ENCODE measurements around the gene DPP9. TPM values are rescaled to one million over a fixed set of nuclear protein-coding genes. Genes with fewer than 3 reads are reported as not detected.

The DPP9 gene
- total and polyA plus RNA-seq, 2 of the 8 experiments (the other 6 are each of a cell fraction or from before 2014, with no cell fraction given) = 11.6 to 40.7 TPM

- Histone ChIP-seq H4K5ac (ENCODE audit: insufficient read length, low read depth, low read length) (no peak overlapping the region), H3K79me1 (ENCODE audit: low read depth, low read length) (no peaks in the 10 kb centered on the region; the same call in 1 of the 2 replicates), H3K18ac (ENCODE audit: extremely low read depth, low read length) (no peak overlapping the region), H3K56ac (replicated peaks; ENCODE audit: insufficient read length, low read depth, low read length) (no peak overlapping the region), H2AFZ (ENCODE audit: low read length) (no peak overlapping the region), H3K4ac (replicated peaks; ENCODE audit: insufficient read length, low read depth, low read length) (no peak overlapping the region), H3K4me3 (ENCODE audit: extremely low read depth in 1 of 4, insufficient read depth in 2 of 4, low read depth in 3 of 4, low read length in 4 of 4) (no peak overlapping the region), H3K27ac (ENCODE audit: low read depth, low read length) (no peak overlapping the region), H3K4me2 (ENCODE audit: insufficient read depth in 1 of 2, low read depth in 2 of 2, low read length in 2 of 2) (no peak overlapping the region), H3K27me3 (replicated peaks in 1 of 4; ENCODE audit: control insufficient read depth in 3 of 4, extremely low read depth in 1 of 4, insufficient read depth in 3 of 4, low read length in 3 of 4) (no peaks in the 10 kb centered on the region), H2AK5ac (ENCODE audit: low read depth, low read length) (no peak overlapping the region), H3K9me3 (ENCODE audit: insufficient read depth in 2 of 2, low read depth in 1 of 2, low read length in 1 of 2) (no peaks in the 10 kb centered on the region), H4K20me1 (replicated peaks in 1 of 2; ENCODE audit: control insufficient read depth in 1 of 2, insufficient read depth in 2 of 2, low read length in 2 of 2) (peaks cover 0 to 8% of the 10 kb centered on the region in 2 experiments), H2BK5ac (ENCODE audit: low read depth, low read length) (no peak overlapping the region), H3K79me2 (ENCODE audit: control insufficient read depth in 1 of 2, insufficient read depth in 2 of 2, low read length in 2 of 2) (no peaks in the 10 kb centered on the region), H3K9ac (replicated peaks in 1 of 4; ENCODE audit: extremely low read depth in 1 of 4, low read depth in 3 of 4, low read length in 3 of 4) (no peak overlapping the region), H2BK12ac (ENCODE audit: low read depth, low read length) (no peak overlapping the region), H2BK20ac (ENCODE audit: low read length) (no peak overlapping the region), H3K14ac (ENCODE audit: insufficient read length) (no peak overlapping the region), H2BK15ac (ENCODE audit: low read length) (no peak overlapping the region), H4K91ac (replicated peaks; ENCODE audit: insufficient read length, low read length) (no peak overlapping the region), H3K23me2 (ENCODE audit: low read depth, low read length) (peaks cover 2% of the 10 kb centered on the region; the same call in 1 of the 2 replicates), H3K4me1 (replicated peaks in 1 of 4; ENCODE audit: control insufficient read depth in 3 of 4, insufficient read depth in 4 of 4, low read length in 3 of 4) (no peaks in the 10 kb centered on the region), H3K36me3 (ENCODE audit: control insufficient read depth in 2 of 4, insufficient read depth in 4 of 4, low read length in 3 of 4) (peaks cover 2 to 10% (median 8%) of the 10 kb centered on the region in 4 experiments; a peak in 6 of 8 replicates), H2BK120ac (replicated peaks; ENCODE audit: low read depth, low read length) (no peak overlapping the region), H4K8ac (ENCODE audit: extremely low read depth, insufficient read depth, low read length) (no peak overlapping the region), H3K23ac (ENCODE audit: insufficient read length) (no peak overlapping the region)
- ChIA-PET CTCF (ENCODE audit: partially characterized antibody) (interaction anchor here (0.7 to 3.0 kb wide), 6 partner anchors 11 to 1076 kb away, joined by 3 to 17 read pairs (median 8); no protein-coding TSS in a partner anchor), POLR2A (ENCODE audit: partially characterized antibody) (interaction anchor here (0.6 to 1.7 kb wide), 4 partner anchors 8 to 57 kb away, joined by 3 to 5 read pairs (median 3); no protein-coding TSS in a partner anchor)
- DNase-seq (ENCODE audit: low read depth in 1 of 2, low spot score in 2 of 2) = no peak
- WGBS, 2 experiments (ENCODE audit: extremely low coverage in 1 of 2, insufficient coverage in 1 of 2, insufficient read length in 1 of 2, insufficient replicate concordance in 2 of 2, low coverage in 1 of 2, low lambda C conversion rate in 2 of 2, missing lambda C conversion rate in 1 of 2) = 87% methylated on average over 4 of the region's 4 CpGs; no CpG with 5 or more reads in 1 of the 2 experiments
- no peak for FAIRE-seq
- no peak for TF ChIP-seq HDAC6 (IDR thresholded peaks at IDR 0.05; ENCODE audit: low read depth, low read length)
- no peak for TF ChIP-seq KDM1A (IDR thresholded peaks at IDR 0.05; ENCODE audit: borderline replicate concordance, low read length)
- no peak for TF ChIP-seq CHD2 (IDR thresholded peaks at IDR 0.05; ENCODE audit: low read length)
- no peak for TF ChIP-seq NANOG (IDR thresholded peaks at IDR 0.05; ENCODE audit: insufficient read depth, low read depth, low read length, poor library complexity, severe bottlenecking)
- no peak for TF ChIP-seq CREB1 (IDR thresholded peaks at IDR 0.05)
- no peak for TF ChIP-seq TBP (IDR thresholded peaks at IDR 0.05; ENCODE audit: low read depth, low read length)
- no peak for TF ChIP-seq EZH2 (IDR thresholded peaks at IDR 0.05; ENCODE audit: low read depth, low read length, severe bottlenecking)
- TF ChIP-seq SIX5 (IDR thresholded peaks at IDR 0.05; ENCODE audit: low read depth, low read length) = no peak
- TF ChIP-seq POLR2A (IDR thresholded peaks at IDR 0.05; ENCODE audit: control extremely low read depth in 1 of 2, low read depth in 2 of 2, low read length in 2 of 2) = no peak
- no peak for TF ChIP-seq MAX (IDR thresholded peaks at IDR 0.05)
- no peak for TF ChIP-seq BACH1 (IDR thresholded peaks at IDR 0.05; ENCODE audit: low read length)
- TF ChIP-seq, protein P1, sequence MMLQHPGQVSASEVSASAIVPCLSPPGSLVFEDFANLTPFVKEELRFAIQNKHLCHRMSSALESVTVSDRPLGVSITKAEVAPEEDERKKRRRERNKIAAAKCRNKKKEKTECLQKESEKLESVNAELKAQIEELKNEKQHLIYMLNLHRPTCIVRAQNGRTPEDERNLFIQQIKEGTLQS (IDR thresholded peaks at IDR 0.05; ENCODE audit: insufficient read depth, low read depth, low read length) = no peak
- no peak for TF ChIP-seq KDM4A (IDR thresholded peaks at IDR 0.05; ENCODE audit: low read depth, low read length, severe bottlenecking)
- TF ChIP-seq CHD1 (IDR thresholded peaks at IDR 0.05; ENCODE audit: low read depth, low read length) = no peak
- no peak for TF ChIP-seq MAFK (IDR thresholded peaks at IDR 0.05; ENCODE audit: low read depth, low read length)
Observed at GRCh38 chr19:4660993-4661392, 62.6 kb downstream of the DPP9 start.
